Trophoblast cell (in vitro differentiated cells and primary cell): ENCODE data around the gene ABHD4.

ENCODE experiments used
- DNase-seq, 2 donors: peaks; one replicate each; pipeline ENCODE4 v3.0.0-alpha.2; 2016
- H2AFZ ChIP-seq: 2 replicates; pipeline ENCODE4 v1.6.1; 2013; ENCODE audit warnings: low read length, moderate library complexity, mild to moderate bottlenecking; ENCODE audit not compliant: insufficient read depth, poor library complexity
- H2AK5ac ChIP-seq: 2 replicates; pipeline ENCODE4 v1.6.1; 2013; ENCODE audit warnings: mild to moderate bottlenecking, low read length
- H2BK120ac ChIP-seq: 2 replicates; pipeline ENCODE4 v1.6.1; 2013; ENCODE audit warnings: low read length, mild to moderate bottlenecking, moderate library complexity; ENCODE audit not compliant: insufficient read depth, poor library complexity
- H2BK12ac ChIP-seq: 2 replicates; pipeline ENCODE4 v1.6.1; 2013; ENCODE audit warnings: mild to moderate bottlenecking, low read length, moderate library complexity
- H2BK5ac ChIP-seq: 2 replicates; pipeline ENCODE4 v1.6.1; 2013; ENCODE audit warnings: low read length, low read depth, moderate library complexity, mild to moderate bottlenecking; ENCODE audit not compliant: poor library complexity
- H3K14ac ChIP-seq: 2 replicates; pipeline ENCODE4 v1.6.1; 2013; ENCODE audit warnings: mild to moderate bottlenecking, low read length
- H3K18ac ChIP-seq: 2 replicates; pipeline ENCODE4 v1.6.1; 2013; ENCODE audit warnings: mild to moderate bottlenecking, low read length
- H3K23ac ChIP-seq: 2 replicates; pipeline ENCODE4 v1.6.1; 2013; ENCODE audit warnings: low read length
- H3K27ac ChIP-seq: 2 replicates; pipeline ENCODE4 v1.5.1; 2013; ENCODE audit warnings: low read depth, mild to moderate bottlenecking, inconsistent platforms, low read length, moderate library complexity
- H3K27me3 ChIP-seq: 2 replicates; pipeline ENCODE4 v1.6.1; 2013; ENCODE audit warnings: inconsistent platforms, mild to moderate bottlenecking, low read length, moderate library complexity; ENCODE audit not compliant: insufficient read depth
- H3K36me3 ChIP-seq, 2 experiments: 1 replicate in 1 of 2; 2 replicates in 1 of 2; pipeline ENCODE4 v1.6.1; 2013; ENCODE audit warnings: low read length in 2 of 2, mild to moderate bottlenecking in 2 of 2, moderate library complexity in 1 of 2; ENCODE audit not compliant: insufficient read depth in 2 of 2, control insufficient read depth in 1 of 2
- H3K4ac ChIP-seq: 2 replicates; pipeline ENCODE4 v1.6.1; 2013; ENCODE audit warnings: low read depth, mild to moderate bottlenecking, low read length, moderate library complexity
- H3K4me1 ChIP-seq, 2 experiments: 1 replicate in 1 of 2; 2 replicates in 1 of 2; pipeline ENCODE4 v1.6.1; 2013; ENCODE audit warnings: low read length in 2 of 2, mild to moderate bottlenecking in 2 of 2, moderate library complexity in 1 of 2; ENCODE audit not compliant: insufficient read depth in 2 of 2, control insufficient read depth in 1 of 2
- H3K4me2 ChIP-seq: 2 replicates; pipeline ENCODE4 v1.6.1; 2013; ENCODE audit warnings: inconsistent platforms, mild to moderate bottlenecking, low read length, moderate library complexity
- H3K4me3 ChIP-seq: 2 replicates; pipeline ENCODE4 v1.5.1; 2013; ENCODE audit warnings: mild to moderate bottlenecking, low read depth, low read length, inconsistent platforms
- H3K79me1 ChIP-seq: one replicate; pipeline ENCODE4 v1.6.1; 2013; ENCODE audit warnings: low read length
- H3K79me2 ChIP-seq: 2 replicates; pipeline ENCODE4 v1.6.1; 2013; ENCODE audit warnings: low read length, mild to moderate bottlenecking; ENCODE audit not compliant: control insufficient read depth, insufficient read depth, poor library complexity
- H3K9ac ChIP-seq: 2 replicates; pipeline ENCODE4 v1.6.1; 2013; ENCODE audit warnings: mild to moderate bottlenecking, low read length
- H3K9me3 ChIP-seq: 2 replicates; pipeline ENCODE4 v1.6.1; 2013; ENCODE audit warnings: low read depth, mild to moderate bottlenecking, control low read depth, inconsistent platforms, low read length; ENCODE audit not compliant: insufficient read depth
- H4K12ac ChIP-seq: 2 replicates; pipeline ENCODE4 v1.6.1; 2013; ENCODE audit warnings: low read depth, mild to moderate bottlenecking, low read length, moderate library complexity
- H4K8ac ChIP-seq: 2 replicates; pipeline ENCODE4 v1.6.1; 2013; ENCODE audit warnings: low read depth, mild to moderate bottlenecking, low read length, moderate library complexity
- H4K91ac ChIP-seq: one replicate; pipeline ENCODE4 v1.6.1; 2013; ENCODE audit warnings: low read depth, mild to moderate bottlenecking, low read length, moderate library complexity
- WGBS: extraction: QIAGEN DNeasy Blood & Tissue Kit; methylation state at CpG from one replicate; pipeline ENCODE4 v1.1.7; 2013; ENCODE audit warnings: missing lambda C conversion rate; ENCODE audit not compliant: insufficient read length, insufficient coverage; ENCODE audit errors: extremely low coverage; 5-methylcytosine and 5-hydroxymethylcytosine counted together

The ABHD4 gene

DNA sequence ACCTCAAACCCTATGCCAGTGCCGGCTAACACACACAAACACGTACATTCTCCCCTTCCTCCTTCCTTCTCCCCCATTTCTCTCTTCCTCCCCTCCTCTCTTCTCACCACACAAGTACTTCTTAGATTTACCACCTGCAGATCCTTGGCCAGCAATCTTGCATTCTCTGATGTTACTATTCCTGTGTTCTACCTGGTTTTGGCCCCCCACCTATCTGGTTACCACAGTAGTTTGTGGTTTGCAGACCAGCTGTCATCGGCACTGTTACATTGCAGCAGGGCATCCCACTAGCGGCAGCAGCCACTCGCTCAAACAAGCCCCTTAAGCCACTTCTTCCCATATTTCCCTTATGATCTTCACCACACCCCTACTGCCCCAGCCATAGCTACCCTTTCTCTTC lies 3.9 kb downstream of the ABHD4 start:
- Histone ChIP-seq H3K14ac (no peak overlapping the region), H3K4me2 (no peak overlapping the region), H4K8ac (no peak overlapping the region), H2AFZ (no peak overlapping the region), H3K9ac (no peak overlapping the region), H4K12ac (no peak overlapping the region), H2BK12ac (no peak overlapping the region), H3K27me3 (no peaks in the 10 kb centered on the region), H3K4me1 (peaks cover 3 to 13% of the 10 kb centered on the region in 2 experiments), H3K9me3 (no peaks in the 10 kb centered on the region), H3K4ac (no peak overlapping the region), H2BK120ac (no peak overlapping the region), H2BK5ac (no peak overlapping the region), H3K36me3 (peaks cover 28 to 37% of the 10 kb centered on the region in 2 experiments), H3K79me2 (peaks cover 5% of the 10 kb centered on the region), H3K23ac (no peak overlapping the region), H3K27ac (no peak overlapping the region), H3K4me3 (no peak overlapping the region), H2AK5ac (no peak overlapping the region), H4K91ac (no peak overlapping the region), H3K18ac (no peak overlapping the region), H3K79me1 (peaks cover 12% of the 10 kb centered on the region)
- 100% methylated on average over 2 of the region's 5 CpGs for WGBS
- DNase-seq: no peak

GRCh38 chr14:22602862-22603261 lies 4.8 kb downstream of the ABHD4 start:
- H3K9ac ChIP-seq: no peak overlapping the region
- no peak overlapping the region for H4K91ac ChIP-seq
- no peak overlapping the region for H2BK12ac ChIP-seq
- no peak overlapping the region for H4K12ac ChIP-seq
- H2BK5ac ChIP-seq: no peak overlapping the region
- no peak overlapping the region for H3K4ac ChIP-seq
- peaks cover 34 to 44% of the 10 kb centered on the region in 2 experiments for H3K36me3 ChIP-seq
- H3K18ac ChIP-seq: no peak overlapping the region
- peak in 1 of 2 donors; percentile 25 for DNase-seq
- H3K27ac ChIP-seq: no peak overlapping the region
- no peak overlapping the region for H3K14ac ChIP-seq
- no peak overlapping the region for H2BK120ac ChIP-seq
- no peak overlapping the region for H3K4me3 ChIP-seq
- no peak overlapping the region for H2AFZ ChIP-seq
- H2AK5ac ChIP-seq: no peak overlapping the region
- H3K79me1 ChIP-seq: peaks cover 10% of the 10 kb centered on the region
- H3K4me2 ChIP-seq: no peak overlapping the region
- peaks cover 3 to 11% of the 10 kb centered on the region in 2 experiments for H3K4me1 ChIP-seq
- no peak overlapping the region for H4K8ac ChIP-seq
- no peaks in the 10 kb centered on the region for H3K9me3 ChIP-seq
- H3K23ac ChIP-seq: no peak overlapping the region
- H3K27me3 ChIP-seq: no peaks in the 10 kb centered on the region
- H3K79me2 ChIP-seq: peaks cover 5% of the 10 kb centered on the region

DNA sequence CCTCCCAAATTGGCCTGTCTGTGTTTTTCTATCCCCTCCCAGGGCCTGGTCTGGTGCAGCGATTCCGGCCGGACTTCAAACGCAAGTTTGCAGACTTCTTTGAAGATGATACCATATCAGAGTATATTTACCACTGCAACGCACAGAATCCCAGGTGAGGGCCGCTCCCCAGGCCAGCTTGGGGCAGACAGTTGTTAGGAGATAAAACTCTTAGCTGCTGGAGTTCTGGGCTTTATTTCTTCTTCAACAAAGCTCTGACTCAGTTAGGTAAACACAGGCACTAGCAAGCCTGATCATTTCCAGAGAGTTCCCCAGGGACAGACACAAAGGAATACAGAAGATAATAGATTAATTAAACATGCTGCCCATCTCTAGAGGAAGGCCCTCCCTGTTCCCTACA lies 8.3 kb downstream of the ABHD4 start:
- Histone ChIP-seq H4K8ac (no peak overlapping the region), H2BK120ac (no peak overlapping the region), H3K4ac (no peak overlapping the region), H3K18ac (no peak overlapping the region), H3K27me3 (no peaks in the 10 kb centered on the region), H2BK5ac (no peak overlapping the region), H4K12ac (no peak overlapping the region), H4K91ac (no peak overlapping the region), H3K79me1 (no peaks in the 10 kb centered on the region), H2AFZ (no peak overlapping the region), H2BK12ac (no peak overlapping the region), H3K14ac (no peak overlapping the region), H3K4me2 (no peak overlapping the region), H3K36me3 (peaks cover 51 to 68% of the 10 kb centered on the region in 2 experiments), H2AK5ac (no peak overlapping the region), H3K9me3 (no peaks in the 10 kb centered on the region), H3K4me1 (peaks cover 0 to 6% of the 10 kb centered on the region in 2 experiments), H3K79me2 (no peaks in the 10 kb centered on the region), H3K4me3 (no peak overlapping the region), H3K27ac (no peak overlapping the region), H3K9ac (no peak overlapping the region), H3K23ac (no peak overlapping the region)
- no CpG with 5 or more reads among the region's 6 CpGs for WGBS
- no peak for DNase-seq

DNA sequence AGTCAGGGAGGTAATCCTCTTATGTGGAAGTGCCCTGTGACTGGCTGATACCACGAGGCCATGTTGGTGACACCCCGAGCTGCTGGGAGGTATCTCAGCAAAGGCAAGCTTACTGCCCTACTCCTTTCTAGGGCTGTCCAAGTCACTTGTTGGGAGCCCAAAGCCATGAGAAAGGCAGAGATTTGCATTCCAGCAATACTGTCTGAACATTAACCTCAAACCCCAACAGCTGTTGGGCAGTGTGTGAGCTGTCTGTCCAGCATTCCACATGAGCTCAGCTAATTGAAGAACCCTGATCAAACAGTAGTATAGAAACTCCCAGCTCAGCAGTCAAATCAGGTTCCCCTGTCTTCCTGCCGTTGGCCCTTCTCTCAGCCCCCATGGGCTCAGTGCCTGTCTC lies 9.2 kb downstream of the ABHD4 start:
- Histone ChIP-seq H3K36me3 (peaks cover 48 to 65% of the 10 kb centered on the region in 2 experiments), H2BK12ac (no peak overlapping the region), H3K4me1 (peaks cover 0 to 7% of the 10 kb centered on the region in 2 experiments), H4K8ac (no peak overlapping the region), H3K27ac (no peak overlapping the region), H4K12ac (no peak overlapping the region), H3K4ac (no peak overlapping the region), H2AFZ (no peak overlapping the region), H3K79me1 (peaks cover under 1% of the 10 kb centered on the region), H2AK5ac (no peak overlapping the region), H3K9me3 (no peaks in the 10 kb centered on the region), H2BK120ac (no peak overlapping the region), H3K27me3 (no peaks in the 10 kb centered on the region), H3K23ac (no peak overlapping the region), H3K4me3 (no peak overlapping the region), H3K14ac (no peak overlapping the region), H3K79me2 (no peaks in the 10 kb centered on the region), H3K4me2 (no peak overlapping the region), H3K18ac (no peak overlapping the region), H4K91ac (no peak overlapping the region), H2BK5ac (no peak overlapping the region), H3K9ac (no peak overlapping the region)
- no CpG with 5 or more reads among the region's 3 CpGs for WGBS
- no peak for DNase-seq
